ENCODE measurements around the gene ATXN1.

DNA sequence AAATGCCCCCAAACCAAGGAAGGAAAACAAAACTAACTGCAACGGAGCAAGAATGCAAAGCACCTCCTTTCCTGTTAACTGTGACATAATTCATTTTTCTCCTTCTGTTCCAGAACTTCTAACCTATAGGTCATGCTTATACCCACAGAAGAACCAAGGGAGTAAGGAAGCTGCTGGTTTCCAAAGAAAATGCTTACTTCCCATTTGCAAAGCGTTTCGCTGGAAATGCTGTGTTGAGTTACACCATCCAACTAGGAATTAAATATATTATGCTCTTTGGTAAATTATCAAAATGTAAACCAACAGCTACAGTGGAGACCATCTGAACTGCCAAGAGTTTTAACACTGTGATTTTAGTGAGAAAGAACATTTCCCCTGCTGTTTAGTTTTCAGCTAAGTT is 42.9 kb downstream of the ATXN1 start:
- TF ChIP-seq, protein P1, sequence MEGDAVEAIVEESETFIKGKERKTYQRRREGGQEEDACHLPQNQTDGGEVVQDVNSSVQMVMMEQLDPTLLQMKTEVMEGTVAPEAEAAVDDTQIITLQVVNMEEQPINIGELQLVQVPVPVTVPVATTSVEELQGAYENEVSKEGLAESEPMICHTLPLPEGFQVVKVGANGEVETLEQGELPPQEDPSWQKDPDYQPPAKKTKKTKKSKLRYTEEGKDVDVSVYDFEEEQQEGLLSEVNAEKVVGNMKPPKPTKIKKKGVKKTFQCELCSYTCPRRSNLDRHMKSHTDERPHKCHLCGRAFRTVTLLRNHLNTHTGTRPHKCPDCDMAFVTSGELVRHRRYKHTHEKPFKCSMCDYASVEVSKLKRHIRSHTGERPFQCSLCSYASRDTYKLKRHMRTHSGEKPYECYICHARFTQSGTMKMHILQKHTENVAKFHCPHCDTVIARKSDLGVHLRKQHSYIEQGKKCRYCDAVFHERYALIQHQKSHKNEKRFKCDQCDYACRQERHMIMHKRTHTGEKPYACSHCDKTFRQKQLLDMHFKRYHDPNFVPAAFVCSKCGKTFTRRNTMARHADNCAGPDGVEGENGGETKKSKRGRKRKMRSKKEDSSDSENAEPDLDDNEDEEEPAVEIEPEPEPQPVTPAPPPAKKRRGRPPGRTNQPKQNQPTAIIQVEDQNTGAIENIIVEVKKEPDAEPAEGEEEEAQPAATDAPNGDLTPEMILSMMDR (IDR thresholded peaks at IDR 0.05; ENCODE audit: control extremely low read depth in 1 of 3, insufficient read depth in 1 of 3, low read depth in 1 of 3, low read length in 3 of 3), result no peak
- TF ChIP-seq BACH1 (IDR thresholded peaks at IDR 0.05; ENCODE audit: low read length) (no peak), JUND (IDR thresholded peaks at IDR 0.05; ENCODE audit: low read length) (no peak), EGR1 (IDR thresholded peaks at IDR 0.05; ENCODE audit: borderline replicate concordance, low read depth, low read length) (no peak), HDAC6 (IDR thresholded peaks at IDR 0.05; ENCODE audit: low read depth, low read length) (no peak), EZH2 (IDR thresholded peaks at IDR 0.05; ENCODE audit: low read depth, low read length, severe bottlenecking) (no peak), EP300 (IDR thresholded peaks at IDR 0.05; ENCODE audit: borderline replicate concordance in 1 of 2, low read depth in 2 of 2, low read length in 2 of 2) (no peak)
